GM12891 (cell line): Measurements from ENCODE around the gene SLC23A3.
"Not testable (repeated sequence)": the region's sequence is repeated elsewhere in the genome, so short reads cannot be mapped to it uniquely, and the experiment has no call there.

Experiments
- DNase-seq: peaks from one replicate; pipeline ENCODE4 v3.0.0; 2011; ENCODE audit warnings: low spot score; ENCODE audit not compliant: insufficient read length
- FAIRE-seq: peaks from 2 replicates; lab custom pipeline; 2011; peaks lifted over from hg19 to GRCh38; lab: Jason Lieb, UNC
- PAX5 ChIP-seq: IDR thresholded peaks from 2 replicates; pipeline ENCODE4 v1.6.1; 2011; ENCODE audit warnings: low read length, moderate library complexity, mild to moderate bottlenecking; ENCODE audit not compliant: insufficient read depth, severe bottlenecking
- POLR2A ChIP-seq: IDR thresholded peaks from 2 replicates; pipeline ENCODE4 v1.6.1; 2011; ENCODE audit warnings: low read depth, low read length, control low read depth
- POLR2AphosphoS5 ChIP-seq: IDR thresholded peaks from 2 replicates; pipeline ENCODE4 v1.6.1; 2011; ENCODE audit warnings: low read depth, low read length, control low read depth
- POU2F2 ChIP-seq: IDR thresholded peaks from 2 replicates; pipeline ENCODE4 v1.6.1; 2011; ENCODE audit warnings: low read depth, mild to moderate bottlenecking, control low read depth, low read length, moderate library complexity
- SPI1 ChIP-seq: IDR thresholded peaks from 2 replicates; pipeline ENCODE4 v1.6.1; 2011; ENCODE audit warnings: low read depth, low read length, control low read depth
- TAF1 ChIP-seq: IDR thresholded peaks from 2 replicates; pipeline ENCODE4 v1.6.1; 2011; ENCODE audit warnings: low read depth, low read length, control low read depth

Gene SLC23A3

DNA sequence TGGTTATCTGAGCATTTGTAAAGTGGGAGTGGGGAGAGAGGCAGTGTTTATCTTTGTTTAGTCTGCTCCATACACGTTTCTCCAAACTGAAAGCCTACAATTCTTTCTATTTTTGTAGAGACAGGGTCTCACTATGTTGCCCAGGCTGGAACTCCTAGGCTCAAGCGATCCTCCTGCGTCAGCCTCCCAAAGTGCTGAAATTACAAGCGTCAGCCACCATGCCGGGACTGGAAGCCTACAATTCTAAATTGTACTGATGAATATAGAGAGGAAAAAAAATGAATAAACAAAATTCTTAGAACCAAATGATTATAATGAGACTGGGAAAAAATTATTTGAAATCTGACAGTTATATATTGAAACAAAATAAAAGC is 35.3 kb upstream of the SLC23A3 start:
- FAIRE-seq (no peak), DNase-seq (no peak)
- TF ChIP-seq POU2F2: no peak
- no peak for TF ChIP-seq SPI1
- no peak for TF ChIP-seq POLR2AphosphoS5
- no peak for TF ChIP-seq PAX5
- no peak for TF ChIP-seq TAF1
- no peak for TF ChIP-seq POLR2A

DNA sequence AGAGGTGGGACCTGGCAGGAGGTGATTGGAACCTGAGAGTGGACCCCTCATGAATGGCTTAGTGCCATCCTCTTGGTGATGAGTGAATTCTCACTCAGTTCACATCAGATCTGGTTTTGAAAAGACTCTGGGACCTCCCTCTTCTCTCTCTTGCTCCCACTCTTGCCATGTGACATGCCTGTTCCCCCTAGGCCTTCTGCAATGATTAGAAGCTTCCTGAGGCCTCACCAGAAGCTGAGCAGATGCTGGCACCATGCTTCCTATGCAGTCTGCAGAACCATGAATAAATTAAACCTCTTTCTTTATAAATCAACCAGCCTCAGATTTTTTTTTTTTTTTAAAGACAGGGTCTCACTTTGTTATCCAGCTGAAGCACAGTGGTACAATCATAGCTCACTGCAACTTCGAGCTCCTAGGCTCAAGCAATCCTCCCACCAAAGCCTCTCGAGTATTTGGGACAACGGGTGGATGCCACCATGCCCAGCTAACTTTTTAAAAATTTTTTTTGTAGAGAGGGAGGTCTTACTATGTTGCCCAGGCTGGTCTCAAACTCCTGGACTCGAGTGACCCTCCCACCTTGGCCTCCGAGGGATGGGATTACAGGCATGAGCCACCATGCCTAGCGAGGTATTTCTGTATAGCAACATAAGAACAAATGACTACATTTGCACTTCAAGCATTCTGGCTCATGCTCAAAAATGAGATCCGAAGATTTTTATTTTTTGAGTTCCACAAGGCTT is 34.8 kb upstream of the SLC23A3 start:
- TF ChIP-seq POLR2AphosphoS5 (no peak), TAF1 (no peak), SPI1 (no peak), POLR2A (no peak)
- no peak for DNase-seq
- no peak for FAIRE-seq

DNA sequence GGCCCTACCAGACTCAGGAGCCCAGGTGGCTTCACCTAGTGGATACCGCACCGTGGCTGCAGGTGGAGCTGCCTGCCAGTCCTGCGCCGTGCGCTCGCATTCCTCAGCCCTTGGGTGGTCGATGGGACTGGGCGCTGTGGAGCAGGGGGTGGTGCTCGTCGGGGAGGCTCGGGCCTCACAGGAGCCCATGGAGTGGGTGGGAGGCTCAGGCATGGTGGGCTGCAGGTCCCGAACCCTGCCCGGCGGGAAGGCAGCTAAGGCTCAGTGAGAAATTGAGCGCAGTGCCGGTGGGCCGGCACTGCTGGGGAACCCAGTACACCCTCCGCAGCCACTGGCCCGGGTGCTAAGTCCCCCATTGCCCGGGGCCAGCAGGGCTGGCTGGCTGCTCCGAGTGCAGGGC is 31.5 kb upstream of the SLC23A3 start:
- not testable (repeated sequence) for FAIRE-seq, DNase-seq

DNA sequence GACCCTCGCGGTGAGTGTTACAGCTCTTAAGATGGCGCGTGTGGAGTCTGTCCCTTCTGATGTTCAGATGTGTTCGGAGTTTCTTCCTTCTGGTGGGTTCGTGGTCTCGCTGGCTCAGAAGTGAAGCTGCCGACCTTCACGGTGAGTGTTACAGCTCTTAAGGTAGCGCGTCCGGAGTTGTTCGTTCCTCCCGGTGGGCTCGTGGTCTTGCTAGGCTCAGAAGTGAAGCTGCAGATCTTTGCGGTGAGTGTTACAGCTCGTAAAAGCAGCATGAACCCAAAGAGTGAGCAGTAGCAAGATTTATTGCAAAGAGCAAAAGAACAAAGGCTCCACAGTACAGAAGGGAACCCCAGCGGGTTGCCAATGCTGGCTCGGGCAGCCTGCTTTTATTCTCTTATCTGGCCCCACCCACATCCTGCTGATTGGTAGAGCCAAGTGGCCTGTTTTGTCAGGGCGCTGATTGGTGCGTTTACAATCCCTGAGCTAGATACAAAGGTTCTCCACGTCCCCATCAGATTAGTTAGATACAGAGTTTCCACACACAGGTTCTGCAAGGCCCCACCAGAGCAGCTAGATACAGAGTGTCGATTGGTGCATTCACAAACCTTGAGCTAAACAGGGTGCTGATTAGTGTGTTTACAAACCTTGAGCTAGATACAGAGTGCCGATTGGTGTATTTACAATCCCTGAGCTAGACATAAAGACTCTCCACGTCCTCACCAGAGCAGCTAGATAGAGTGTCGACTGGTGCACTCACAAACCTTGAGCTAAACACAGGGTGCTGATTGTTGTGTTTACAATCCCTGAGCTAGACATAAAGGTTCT is 30.9 kb upstream of the SLC23A3 start:
- FAIRE-seq, DNase-seq: not testable (repeated sequence)

DNA sequence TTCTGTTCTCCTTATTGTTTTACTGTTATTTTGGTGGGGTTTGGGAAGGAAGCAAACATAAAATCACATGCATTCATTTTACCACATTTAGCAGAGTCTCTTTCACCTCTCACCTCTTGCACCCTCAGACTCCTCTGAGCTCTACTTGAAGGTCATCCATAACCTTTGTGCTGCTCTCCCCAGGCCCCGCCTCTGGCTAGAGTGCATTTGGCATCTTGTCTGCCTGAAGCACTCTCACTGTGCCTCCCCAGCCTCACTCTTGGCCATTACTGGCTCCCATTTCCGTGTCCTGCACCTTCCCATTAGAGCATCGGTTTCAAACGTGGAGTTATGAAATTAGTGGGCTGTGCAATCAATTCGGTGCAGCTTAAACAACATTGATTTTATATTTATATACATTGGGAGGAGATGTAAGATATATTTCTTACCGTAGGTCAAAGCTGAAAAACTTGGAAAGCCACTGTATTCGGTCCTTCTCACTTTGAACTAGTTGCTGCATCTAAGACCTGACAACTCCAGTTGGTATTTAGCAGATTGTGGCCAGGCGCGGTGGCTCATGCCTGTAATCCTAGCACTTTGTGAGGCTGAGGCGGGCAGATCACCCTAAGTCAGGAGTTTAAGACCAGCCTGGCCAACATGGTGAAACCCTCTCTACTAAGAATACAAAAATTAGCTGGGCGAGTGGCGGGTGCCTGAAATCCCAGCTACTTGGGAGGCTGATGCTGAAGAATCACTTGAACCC is 29.8 kb upstream of the SLC23A3 start:
- no peak for FAIRE-seq

DNA sequence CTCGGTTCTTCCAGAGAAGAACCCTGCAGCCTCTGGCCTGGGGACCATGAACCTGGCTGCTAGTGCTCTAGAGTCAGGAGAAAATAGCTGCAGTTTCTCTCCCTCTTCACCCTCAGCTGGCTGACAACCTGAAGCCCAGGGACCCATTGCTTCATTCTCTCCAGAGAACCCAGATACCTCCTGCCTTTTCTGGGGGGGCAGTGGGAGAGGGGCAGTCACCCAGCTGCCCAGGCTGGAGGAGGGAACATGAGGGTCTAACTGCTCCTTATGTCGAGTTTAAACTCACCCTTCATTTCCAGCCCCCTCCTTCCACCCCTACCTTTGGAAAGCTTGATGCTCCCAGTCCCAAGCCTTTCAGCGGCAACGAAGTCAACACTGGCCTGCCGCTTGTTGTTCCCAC is 29.1 kb upstream of the SLC23A3 start:
- DNase-seq: no peak
- no peak for FAIRE-seq
- no peak for TF ChIP-seq SPI1
- TF ChIP-seq POU2F2: no peak
- TF ChIP-seq POLR2A: no peak
- no peak for TF ChIP-seq TAF1
- no peak for TF ChIP-seq POLR2AphosphoS5
- no peak for TF ChIP-seq PAX5

More for the DNA sequence above, 29.8 kb upstream of the SLC23A3 start:
- TF ChIP-seq POLR2A (no peak), TAF1 (no peak), POU2F2 (no peak), POLR2AphosphoS5 (no peak), PAX5 (no peak), SPI1 (no peak)
- no peak for DNase-seq

DNA sequence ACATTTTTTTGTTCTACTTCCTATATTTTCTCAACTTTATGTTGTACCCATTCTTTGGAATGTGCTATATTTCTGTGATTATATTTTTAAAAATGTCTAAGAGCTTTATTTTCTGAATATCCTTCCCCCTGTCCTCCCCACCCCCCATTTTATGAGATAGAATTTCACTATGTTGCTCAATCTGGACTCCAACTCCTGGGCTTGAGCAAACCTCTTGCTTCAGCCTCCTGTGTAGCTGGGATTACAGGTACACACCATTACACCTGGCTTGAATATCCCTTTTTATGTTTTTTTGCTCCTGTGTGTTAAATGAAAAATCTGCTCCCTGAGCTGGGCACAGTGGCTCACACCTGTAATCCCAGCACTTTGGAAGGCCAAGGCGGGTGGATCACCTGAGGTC is 27.6 kb upstream of the SLC23A3 start:
- FAIRE-seq (no peak), DNase-seq (no peak)
- TF ChIP-seq POLR2A (no peak), POLR2AphosphoS5 (no peak), PAX5 (no peak), TAF1 (no peak), SPI1 (no peak), POU2F2 (no peak)

DNA sequence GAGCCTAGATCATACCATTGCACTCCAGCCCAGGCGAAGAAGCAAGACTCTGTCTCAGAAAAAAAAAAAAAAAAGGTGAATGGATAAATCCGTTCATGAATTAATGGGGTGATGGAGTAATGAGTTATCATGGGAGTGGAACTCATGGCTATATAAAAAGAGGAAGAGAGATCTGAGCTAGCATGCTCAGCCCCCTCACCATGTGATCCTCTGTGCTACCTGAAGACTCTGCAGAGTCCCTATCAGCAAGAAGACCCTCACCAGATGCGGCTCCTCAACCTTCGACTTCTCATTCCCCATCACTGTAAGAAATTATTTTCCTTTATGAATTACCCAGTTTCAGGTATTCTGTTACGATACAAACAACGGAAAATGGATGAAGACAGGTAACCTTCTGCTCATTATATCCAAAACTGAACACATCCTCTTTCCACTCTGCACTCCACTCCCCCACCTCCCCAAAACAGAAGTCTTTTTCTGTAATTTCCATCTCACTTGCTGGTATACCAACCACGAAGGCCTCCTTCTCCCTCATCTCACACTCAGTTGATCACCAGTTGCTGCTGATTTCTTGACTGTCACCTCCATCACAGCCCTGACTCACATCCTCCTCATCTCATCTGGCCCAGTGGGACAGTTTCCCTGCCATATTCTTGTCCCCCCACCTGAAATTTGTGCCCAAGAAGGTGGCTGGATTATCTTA is 17.1 kb upstream of the SLC23A3 start:
- peak; percentile 59 for FAIRE-seq
- peak; percentile 75 for TF ChIP-seq SPI1
- TF ChIP-seq POLR2A: no peak
- DNase-seq: no peak

DNA sequence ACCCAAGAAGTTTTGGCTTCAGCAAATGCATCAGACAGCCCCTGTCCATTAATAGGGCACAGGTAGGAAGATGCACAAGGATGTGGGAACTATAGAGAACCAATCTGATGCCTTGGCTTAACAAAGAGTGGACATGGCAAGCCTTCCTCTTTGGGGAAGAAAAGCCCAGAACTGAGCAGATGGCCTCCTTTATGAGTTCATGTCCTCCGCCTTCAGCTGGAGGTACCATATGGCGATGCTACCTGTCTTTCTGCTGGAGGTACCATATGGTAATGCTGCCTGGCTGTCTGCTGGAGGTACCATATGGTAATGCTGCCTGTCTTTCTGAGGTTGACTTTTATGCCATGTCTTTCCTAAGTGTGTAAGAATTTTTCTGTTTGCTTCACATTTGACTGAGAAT is 14.3 kb upstream of the SLC23A3 start:
- DNase-seq (no peak), FAIRE-seq (no peak)
- TF ChIP-seq PAX5 (no peak), POU2F2 (no peak), POLR2AphosphoS5 (no peak), TAF1 (no peak), POLR2A (no peak), SPI1 (no peak)
